AG20443 (cell line): ENCODE data around the gene SCGB1C1.

Source experiments
- DNase-seq: peaks from one replicate; pipeline ENCODE4 v3.0.0; 2012; ENCODE audit warnings: low spot score, mixed read lengths

The SCGB1C1 gene

DNA sequence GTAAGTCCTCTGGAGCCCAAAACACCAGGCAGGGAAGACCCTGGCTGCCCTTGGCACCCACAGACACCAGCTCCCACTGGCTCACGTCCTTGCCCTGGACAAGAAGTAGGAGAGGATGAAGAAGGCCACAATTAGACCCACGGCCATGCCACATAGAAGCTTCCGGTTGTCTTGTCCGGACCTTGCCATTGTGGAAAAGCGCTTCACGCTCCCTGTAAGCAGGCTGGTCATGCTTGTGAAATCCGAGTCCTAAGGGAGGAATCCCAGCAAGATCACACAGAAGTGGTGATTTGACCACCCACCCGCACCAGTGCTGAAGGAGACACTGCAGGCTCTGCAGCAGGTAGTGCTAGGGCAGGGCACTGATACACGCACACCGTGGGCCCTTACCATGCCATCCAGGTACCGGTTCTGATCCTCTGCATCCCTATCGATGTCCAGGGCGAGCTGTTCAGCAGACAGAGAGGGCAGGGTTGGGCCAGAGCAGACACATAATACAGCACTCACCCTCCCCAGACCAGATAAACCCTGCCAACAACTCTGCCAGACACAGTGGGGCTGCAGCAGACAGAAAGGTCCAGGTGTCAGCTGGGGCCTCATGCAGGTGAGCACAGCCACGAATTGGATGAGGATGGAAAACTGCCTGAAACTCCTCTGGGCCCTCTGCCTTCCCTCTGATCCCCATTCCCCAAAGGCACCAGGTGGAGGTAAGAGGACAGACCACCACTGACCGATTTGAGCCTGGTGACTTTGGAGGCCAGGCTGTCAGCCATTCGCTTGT lies 12.5 kb downstream of the SCGB1C1 start:
- DNase-seq, result no peak

DNA sequence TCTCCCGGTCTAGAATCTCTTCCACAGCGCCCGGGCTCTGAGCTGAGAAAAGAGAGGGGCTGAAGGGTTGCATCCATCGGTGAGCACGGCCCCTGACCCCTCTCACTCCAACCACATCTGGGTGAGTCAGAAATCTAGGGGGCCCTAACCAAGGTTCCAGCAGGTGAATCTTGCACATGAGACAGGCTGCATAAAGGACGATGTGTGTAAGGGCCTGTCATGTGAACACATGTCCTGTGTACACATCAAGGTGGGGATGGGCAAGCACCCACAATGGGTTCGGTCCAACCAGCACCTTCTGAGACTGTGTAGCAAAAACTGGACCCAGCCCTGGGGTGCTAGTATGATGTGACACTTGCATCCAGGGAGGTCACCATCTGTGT lies 13.1 kb downstream of the SCGB1C1 start:
- no peak for DNase-seq

DNA sequence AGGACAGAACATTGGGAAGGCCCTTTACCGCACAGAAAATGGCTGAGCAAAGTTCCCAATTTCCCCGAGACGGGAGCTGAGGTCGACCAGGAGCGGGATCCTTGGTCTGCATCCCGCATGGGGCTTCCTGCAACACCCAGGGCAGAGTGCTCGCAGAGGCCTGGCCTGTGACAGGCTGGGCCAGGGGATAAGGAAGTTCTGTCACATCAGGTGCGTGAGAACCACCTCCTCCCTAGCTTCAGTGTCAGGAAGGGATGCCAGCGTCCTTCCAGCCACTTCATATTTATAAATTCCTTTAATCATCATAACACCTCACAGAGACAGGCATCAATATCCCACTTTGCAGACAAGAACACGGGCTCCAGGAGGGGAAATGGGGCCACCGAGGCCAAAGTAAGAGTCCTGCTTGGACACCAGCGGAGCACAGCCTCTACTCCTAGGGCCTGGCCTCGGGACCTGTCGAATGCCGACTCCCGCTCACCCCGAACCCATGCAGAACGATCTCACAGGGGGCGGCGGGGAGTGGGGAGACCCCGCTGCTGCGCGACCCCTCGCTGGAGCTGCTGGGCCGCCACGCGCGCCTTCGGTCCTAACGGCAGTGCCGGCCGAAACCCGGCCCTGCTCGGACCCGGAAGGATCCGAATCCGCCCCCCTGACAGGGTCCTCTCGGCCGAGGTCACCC lies 13.8 kb downstream of the SCGB1C1 start:
- peak; percentile 61 for DNase-seq

DNA sequence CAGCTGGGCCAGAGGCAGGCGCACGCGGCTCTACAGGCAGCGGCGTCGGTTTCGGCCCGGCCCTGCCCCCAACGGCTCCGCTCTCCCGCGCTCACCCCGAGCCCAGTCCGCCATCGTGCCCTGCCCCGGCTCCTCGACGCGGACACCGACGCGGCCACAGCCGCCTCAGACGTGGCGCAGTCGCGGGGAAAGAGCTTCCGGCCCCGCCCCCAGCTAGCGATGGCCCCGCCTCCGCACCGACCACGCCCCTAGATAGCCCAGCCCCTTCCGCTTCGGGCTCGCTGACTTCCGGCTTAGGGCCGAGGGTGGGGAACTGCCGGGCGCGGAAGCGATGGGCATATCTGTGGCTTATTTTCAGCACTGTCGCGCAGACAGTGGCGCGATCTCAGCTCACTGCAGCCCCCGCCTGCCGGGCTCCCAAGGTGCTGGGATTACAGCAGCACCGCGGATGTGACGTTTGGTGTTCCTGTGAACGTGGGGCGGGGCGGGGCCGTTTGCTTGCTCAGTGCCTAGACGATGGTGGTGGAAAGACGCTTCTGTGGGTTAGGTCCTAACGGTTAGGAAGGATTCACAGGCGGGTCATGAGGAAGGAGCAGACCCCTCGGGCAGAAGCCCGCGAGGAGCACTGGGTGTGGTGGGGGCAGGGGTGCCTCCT lies 14.5 kb downstream of the SCGB1C1 start, which contains the start of the genes BET1L and RIC8A:
Gene BET1L (minus strand): TSS at position 192 of the 655 bp plus-strand sequence. CDS start 78 bp downstream, at position 114.
Gene RIC8A (plus strand): TSS at position 501 of the 655 bp plus-strand sequence. CDS start 1,147 bp downstream, outside the sequence.
- peak; percentile 97 for DNase-seq

DNA sequence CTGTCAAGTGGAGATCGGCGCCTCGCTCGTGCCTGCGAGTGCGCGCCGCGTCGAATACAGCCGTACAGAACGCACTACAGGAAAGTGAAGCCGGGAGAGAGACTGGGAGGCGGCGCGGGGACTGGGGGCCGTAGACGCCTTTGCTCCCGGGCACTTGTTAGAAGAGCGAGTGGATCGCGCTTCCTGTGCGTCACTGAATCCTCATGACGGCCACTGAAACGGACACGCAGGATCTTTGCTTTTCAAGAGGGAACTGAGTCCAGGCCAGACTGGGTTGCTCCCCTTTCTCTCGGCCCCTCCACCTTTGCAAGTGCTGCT lies 14.9 kb downstream of the SCGB1C1 start:
- DNase-seq, result peak; percentile 49

DNA sequence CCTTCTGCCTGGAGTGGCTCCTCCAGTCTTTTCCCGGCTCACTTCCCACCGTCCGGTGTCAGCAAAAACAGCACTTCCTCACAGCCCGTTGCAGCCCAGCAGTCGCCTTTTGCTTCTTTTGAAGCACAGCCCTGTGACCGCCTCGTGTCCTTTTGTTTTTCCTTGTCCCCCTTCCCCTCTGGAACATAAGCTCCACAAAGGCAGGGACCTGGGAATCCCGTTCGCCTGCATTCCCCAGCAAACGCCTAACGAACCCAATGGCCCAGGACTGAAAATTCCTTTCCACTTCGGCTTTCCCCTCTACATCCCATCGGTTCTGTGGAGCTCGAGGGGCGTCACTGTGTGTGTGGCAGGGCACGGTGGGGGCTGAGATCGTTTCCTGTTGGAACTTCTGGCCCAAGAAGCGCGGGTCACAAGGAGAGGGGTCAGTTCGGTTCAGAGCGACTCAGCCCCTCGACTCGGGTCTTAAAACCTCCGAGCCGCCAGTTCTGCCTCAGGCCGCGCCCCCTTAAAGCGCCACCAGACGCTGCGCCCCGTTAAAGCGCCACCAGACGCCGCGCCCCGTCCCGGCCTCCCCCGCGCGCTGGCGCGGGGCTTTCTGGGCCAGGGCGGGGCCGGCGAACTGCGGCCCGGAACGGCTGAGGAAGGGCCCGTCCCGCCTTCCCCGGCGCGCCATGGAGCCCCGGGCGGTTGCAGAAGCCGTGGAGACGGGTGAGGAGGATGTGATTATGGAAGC lies 15.5 kb downstream of the SCGB1C1 start:
- DNase-seq, result peak; percentile 94

DNA sequence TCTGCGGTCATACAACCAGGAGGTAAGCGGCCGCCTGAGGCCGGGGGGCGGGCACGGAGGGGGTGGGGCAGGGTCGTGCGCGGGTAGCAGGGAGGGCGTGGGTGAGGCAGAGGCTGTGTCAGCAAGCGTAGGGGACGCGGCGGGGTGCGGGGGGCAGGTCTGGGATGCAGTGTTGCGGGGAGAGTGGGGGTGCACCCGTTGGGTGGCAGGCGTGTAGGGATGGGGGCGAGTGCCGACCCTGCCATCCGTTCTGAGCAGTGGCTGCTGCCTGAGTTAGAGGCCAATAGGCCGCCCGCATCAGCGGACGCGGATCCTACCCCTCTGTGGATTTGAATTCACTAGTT lies 16.0 kb downstream of the SCGB1C1 start:
- DNase-seq, result no peak

DNA sequence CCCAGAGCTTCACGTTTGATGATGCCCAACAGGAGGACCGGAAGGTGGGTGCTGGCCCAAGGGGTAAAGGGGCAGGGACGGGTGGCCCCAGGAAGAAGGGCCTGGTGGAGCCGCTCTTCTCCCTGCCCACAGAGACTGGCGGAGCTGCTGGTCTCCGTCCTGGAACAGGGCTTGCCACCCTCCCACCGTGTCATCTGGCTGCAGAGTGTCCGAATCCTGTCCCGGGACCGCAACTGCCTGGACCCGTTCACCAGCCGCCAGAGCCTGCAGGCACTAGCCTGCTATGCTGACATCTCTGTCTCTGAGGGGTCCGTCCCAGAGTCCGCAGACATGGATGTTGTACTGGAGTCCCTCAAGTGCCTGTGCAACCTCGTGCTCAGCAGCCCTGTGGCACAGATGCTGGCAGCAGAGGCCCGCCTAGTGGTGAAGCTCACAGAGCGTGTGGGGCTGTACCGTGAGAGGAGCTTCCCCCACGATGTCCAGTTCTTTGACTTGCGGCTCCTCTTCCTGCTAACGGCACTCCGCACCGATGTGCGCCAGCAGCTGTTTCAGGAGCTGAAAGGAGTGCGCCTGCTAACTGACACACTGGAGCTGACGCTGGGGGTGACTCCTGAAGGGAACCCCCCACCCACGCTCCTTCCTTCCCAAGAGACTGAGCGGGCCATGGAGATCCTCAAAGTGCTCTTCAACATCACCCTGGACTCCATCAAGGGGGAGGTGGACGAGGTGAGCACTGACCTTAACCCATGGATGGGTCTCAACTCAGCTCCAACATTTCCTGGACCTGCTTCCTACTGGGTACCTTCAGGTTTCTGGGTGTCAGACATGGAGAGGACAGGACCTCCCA lies 16.6 kb downstream of the SCGB1C1 start:
- peak; percentile 48 for DNase-seq

DNA sequence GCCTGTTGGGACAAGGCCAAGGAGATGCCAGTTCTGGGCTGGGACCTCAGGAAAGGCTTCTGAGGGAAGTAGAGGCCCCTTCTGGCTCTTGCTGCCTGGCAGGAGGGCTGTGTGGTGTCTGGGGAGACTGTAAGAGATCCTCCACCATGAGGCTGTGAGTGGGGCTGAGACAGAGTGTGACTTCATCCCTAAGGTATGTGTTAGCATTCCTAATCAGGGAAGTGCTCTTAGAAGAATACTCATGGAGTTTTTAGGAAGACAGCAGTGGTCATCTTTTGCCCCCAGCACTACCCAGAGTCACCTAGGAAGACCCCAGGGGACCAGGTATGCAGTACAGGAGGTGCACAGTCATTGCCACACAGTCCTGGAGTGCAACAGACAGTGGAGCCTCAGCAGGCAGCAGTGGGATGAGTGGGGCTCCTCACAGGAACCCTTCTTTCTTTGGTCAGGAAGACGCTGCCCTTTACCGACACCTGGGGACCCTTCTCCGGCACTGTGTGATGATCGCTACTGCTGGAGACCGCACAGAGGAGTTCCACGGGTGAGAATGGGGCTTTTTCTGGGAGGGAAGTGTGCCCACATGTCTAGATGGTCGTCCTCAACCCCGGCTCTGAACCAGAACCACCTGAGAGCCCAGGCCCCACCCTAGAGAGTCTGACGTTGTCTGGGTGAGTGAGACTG lies 17.4 kb downstream of the SCGB1C1 start:
- peak; percentile 82 for DNase-seq

DNA sequence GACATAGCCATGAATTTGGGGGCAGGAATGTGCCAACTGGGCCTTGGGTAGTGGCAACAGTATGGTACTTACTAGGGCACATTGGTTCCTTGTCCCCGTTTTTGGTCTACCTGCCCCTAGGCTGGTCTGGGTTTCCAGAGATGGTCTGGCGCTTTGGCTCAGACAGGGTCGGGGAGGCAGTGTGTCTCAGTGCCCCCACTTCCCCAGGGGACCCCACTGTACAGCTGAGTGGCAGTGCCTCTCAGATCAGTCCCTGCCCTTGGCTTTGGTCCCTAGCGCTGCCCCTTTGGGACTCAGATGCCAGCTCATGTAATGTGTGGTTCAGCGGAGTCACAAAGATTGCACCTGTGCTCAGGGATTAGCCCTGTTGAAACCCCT lies 17.9 kb downstream of the SCGB1C1 start:
- no peak for DNase-seq

DNA sequence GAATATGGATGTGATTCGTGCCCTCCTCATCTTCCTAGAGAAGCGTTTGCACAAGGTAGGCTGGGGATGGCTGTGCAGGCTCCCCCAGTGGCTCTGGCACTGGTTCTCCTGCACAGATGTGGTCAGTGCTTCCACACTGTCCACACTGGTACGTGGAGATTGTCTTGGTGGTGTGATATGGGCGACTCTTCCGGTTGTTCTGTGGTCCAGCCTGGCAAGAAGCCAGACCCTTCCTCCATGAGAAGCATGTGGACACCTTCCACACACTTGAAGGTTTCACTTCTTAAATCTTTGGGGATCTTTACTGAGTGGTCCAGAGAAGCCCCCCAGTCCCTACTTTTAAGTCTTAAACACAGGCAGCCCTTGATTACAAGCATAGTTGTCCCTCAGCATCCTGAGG lies 18.4 kb downstream of the SCGB1C1 start:
- no peak for DNase-seq

DNA sequence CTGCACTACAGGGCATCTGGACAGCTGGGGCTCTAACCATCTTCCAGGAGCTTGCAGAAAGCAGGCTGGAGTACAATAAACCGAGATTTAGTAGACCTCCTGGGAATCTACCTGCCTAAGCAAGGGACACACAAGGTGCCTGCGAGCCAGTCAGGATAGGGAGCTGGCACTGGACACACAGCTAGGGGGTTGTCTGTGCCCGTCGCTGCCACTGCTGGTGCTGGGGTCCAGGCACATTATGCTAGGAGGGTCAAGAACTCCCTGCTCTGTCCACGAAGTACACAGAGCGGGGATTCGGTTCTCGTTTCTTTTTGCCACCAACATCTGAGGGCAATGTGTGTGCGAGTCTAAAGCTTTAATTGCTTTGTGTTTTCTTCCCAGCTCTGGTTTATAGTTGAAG lies 18.9 kb downstream of the SCGB1C1 start:
- no peak for DNase-seq

DNA sequence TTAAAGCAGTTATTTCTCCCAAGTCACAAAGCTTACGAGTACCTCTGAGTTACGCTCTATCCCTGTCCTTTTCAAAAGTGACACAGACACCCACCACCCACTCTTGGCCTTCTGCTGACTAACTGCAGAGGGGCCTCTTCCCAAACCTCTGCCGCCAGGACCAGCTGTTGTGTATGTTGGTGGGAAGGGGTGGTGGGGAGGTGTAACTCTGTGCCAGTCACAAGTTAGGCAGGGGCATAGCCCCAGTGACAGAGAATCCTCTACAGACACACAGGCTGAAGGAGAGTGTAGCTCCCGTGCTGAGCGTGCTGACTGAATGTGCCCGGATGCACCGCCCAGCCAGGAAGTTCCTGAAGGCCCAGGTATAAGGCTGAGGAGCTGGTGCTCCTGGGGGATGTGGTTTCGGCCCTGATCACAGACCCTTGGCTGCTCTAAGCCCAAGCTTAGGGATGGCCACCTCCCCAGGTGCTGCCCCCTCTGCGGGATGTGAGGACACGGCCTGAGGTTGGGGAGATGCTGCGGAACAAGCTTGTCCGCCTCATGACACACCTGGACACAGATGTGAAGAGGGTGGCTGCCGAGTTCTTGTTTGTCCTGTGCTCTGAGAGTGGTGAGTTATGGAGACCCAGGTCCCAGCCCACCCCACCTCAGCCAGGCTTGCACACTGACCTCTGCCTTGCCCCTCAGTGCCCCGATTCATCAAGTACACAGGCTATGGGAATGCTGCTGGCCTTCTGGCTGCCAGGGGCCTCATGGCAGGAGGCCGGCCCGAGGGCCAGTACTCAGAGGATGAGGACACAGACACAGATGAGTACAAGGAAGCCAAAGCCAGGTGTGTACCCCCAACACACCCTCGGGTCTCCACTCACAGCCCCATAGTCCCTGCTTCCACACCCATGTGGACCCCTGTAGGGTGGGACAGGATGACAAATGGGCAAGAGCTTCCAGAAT lies 19.5 kb downstream of the SCGB1C1 start:
- DNase-seq, result no peak

DNA sequence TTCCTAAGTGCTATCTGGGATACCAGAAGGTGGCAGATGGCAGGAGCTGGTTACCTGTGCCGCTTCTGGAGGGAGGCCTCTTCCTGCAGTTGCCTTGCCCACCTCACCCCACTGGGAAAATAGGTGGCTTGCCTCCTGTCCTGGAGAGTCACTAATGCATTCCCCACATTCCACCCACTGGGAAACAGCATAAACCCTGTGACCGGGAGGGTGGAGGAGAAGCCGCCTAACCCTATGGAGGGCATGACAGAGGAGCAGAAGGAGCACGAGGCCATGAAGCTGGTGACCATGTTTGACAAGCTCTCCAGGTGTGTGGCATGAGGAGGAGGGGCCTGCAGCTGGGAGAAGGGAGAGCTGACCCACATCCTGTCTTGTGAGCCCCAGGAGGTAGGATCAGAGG lies 20.2 kb downstream of the SCGB1C1 start:
- DNase-seq, result no peak

DNA sequence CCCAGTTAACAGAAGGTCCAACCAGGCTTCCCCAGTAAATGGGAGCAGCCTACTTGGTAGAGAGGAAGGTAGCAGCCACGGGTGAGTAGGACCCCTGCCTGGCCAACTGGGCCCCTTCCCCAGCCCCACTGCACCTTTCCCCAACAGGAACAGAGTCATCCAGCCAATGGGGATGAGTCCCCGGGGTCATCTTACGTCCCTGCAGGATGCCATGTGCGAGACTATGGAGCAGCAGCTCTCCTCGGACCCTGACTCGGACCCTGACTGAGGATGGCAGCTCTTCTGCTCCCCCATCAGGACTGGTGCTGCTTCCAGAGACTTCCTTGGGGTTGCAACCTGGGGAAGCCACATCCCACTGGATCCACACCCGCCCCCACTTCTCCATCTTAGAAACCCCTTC lies 21.2 kb downstream of the SCGB1C1 start:
- DNase-seq, result no peak

DNA sequence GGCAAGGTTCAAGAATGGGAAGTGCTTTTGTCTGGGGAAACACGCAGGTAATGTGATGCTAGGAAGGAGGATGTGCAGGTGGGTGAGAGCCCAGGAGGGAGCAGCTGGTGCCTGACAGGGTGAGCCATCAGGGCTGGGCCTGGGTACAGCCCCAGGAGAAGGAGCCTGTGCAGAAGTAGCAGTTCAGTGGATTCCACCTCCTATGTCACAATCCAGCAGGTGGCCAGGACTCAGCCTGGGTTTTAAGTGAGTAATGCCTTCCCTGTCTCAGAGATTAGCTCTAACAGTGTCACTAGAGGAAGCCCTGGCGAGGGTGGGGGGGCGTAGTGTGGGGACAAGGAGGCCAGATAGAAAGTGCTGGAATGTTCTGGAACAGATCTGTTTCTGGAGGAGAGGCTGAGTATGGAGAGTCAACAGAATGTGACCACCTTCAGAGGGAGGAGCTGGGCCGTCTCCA lies 22.7 kb downstream of the SCGB1C1 start:
- no peak for DNase-seq

DNA sequence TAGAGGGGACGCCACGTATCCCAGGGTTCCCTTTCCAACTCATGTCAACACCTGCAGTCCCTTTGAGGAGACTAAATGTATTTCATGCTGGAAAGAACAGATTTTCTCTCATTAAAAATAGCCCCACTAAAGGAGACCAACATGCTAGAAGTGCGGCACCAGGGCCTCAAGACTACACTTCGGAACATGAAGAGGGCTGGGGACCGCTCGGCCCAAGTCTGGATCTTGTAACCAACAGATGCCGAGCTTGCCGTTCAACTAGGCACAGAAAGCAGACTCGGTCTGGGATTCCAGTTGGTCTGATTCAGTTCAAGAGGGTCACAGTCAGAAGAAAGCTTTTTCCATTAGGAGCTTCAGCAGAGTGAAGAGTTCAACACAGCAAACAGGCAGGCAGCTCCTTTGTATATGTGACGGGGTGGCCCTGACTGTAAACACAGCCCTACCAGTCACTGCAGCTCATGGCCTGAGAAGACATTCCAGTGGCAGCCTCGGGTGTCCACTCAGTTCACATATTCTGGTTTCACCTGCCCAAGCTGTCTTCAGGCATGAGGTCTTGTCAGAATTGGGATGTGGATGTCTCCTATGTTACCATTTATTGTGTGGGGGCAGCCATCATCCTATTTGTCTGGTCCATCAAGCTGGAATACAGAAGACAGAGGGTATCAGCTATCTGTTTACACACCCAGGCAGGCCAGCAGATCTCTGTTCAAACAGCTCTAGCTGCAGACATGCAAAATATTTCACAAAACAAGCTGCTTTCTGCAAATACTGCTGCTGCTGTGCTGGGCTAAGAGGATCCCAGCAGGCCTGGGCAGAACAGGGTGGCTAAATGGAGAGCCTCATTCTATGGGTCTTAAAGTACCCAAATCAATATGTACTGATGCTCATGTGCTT lies 23.4 kb downstream of the SCGB1C1 start:
- no peak for DNase-seq

DNA sequence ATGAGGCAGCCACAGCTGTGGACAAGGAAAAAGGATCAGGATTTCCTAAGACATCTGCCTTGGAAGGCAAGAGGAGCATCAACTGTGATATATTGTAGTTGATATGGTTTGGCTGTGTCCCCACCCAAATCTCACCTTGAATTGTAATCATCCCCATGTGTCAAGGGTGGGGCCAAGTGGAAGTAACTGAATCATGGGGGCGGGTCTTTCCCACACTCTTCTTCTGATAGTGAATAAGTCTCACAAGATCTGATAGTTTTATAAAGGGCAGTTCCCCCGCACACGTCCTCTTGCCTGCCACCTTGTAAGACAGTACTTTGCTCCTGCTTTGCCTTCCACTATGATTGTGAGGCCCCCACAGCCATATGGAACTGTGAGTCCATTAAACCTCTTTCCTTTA lies 24.8 kb downstream of the SCGB1C1 start:
- DNase-seq, result no peak
